SKM-1 (cell line): ENCODE data around the gene SRGAP3.
A peak's percentile ranks its signal among the peaks of the same experiment; 100 is the strongest.

Source experiments
- DNase-seq: peaks from one replicate; lab custom pipeline; 2025; ENCODE audit not compliant: unreplicated experiment; lab: John Stamatoyannopoulos, UW

Gene SRGAP3

GRCh38 chr3:8942746-8943488 lies 306.5 kb downstream of the SRGAP3 start:
- DNase-seq: no peak

- no peak for DNase-seq
These were observed 307.3 kb downstream of the SRGAP3 start for GRCh38 chr3:8942115-8942514.

- DNase-seq: peak; percentile 26
These were observed 311.4 kb downstream of the SRGAP3 start for GRCh38 chr3:8938021-8938420.

DNA sequence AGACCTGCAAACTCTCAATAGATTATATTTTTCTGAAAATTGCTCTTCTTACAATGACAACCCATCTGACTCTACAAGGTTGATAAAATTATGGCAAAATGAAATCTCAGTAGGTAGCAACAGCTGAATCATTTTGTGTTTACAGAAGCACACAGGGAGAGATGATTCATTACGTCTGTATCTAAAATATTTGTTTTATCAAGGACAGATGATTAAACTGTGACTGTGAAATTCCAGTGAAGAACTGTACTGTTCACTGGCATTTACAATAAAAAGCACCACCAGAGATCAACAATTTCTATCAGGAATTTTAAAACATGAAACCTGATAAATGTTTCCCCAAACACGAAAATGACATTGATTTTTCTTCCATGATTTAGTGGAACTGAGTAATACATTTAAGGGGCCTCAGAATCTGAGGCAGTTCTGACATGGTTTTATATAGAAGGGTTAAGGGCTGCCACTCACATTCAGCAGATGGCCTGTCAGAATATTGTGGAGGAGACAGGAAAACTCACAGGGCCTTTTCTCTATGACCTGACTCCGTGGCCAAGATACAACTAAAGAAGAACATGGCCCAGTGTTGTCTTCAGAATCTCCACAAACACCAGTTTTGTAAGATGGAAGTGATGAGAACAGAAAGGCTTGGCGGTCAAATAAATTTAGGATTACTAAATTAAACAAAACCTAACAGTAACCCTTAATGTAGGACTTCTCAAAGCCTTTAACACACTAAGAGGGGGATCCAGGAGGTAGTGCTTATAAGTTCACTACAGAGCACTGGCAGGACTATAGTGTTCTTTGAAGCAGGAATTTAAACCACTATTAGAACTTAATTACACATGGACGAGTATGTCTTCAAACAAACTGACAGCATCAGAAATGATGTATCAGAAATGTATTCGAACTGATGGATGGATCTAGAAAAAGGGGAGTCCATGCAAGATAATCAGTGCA lies 312.1 kb downstream of the SRGAP3 start:
- DNase-seq: no peak

DNA sequence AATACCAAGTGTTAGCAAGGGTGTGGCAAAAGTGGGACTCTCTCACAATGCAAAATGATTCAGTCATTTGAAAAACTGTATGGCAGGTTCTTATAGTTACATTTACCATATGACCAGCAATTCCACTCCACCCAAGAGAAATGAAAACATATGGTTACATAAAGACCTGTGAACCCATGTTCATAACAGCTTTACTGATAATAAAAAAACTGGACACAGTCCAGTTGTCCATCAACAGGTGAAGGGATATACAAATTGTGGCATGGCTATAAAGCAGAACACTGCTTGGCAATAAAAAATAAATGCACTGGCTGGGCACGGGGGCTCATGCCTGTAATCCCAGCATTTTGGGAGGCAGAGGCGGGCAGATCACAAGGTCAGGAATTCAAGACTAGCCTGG lies 316.9 kb downstream of the SRGAP3 start:
- DNase-seq: no peak

- no peak for DNase-seq
These were observed 318.1 kb downstream of the SRGAP3 start for GRCh38 chr3:8931342-8931741.
